ENCODE results near the gene ANKMY1.

GRCh38 chr2:240448387-240449274 is 109.2 kb downstream of the ANKMY1 start:
- TF ChIP-seq ZNF274 (IDR thresholded peaks at IDR 0.05; ENCODE audit: low read depth, low read length) (no peak), YY1 (IDR thresholded peaks at IDR 0.05; ENCODE audit: insufficient read depth, insufficient read length) (no peak), SUZ12 (IDR thresholded peaks at IDR 0.05; ENCODE audit: extremely low read depth, insufficient read depth, insufficient read length) (no peak)

Data from NT2/D1 (cell line).